WERI-Rb-1 (cell line): Measurements from ENCODE around the gene HNMT.
A peak's percentile ranks its signal among the peaks of the same experiment; 100 is the strongest.

ENCODE experiments used
- DNase-seq: peaks from one replicate; pipeline ENCODE4 v3.0.0-alpha.2; 2020
- H3K27ac ChIP-seq: fragments of 250-450 bp; sonication (Bioruptor Pico); 2 replicates; pipeline ENCODE4 v1.5.1; 2020; ENCODE audit warnings: mild to moderate bottlenecking, moderate library complexity
- H3K27me3 ChIP-seq: fragments of 250-450 bp; sonication (Bioruptor Pico); 2 replicates; pipeline ENCODE4 v1.5.1; 2021; ENCODE audit warnings: mild to moderate bottlenecking, low read depth, moderate library complexity; ENCODE audit not compliant: insufficient read depth, severe bottlenecking
- H3K36me3 ChIP-seq: fragments of 250-450 bp; sonication (Bioruptor Pico); 2 replicates; pipeline ENCODE4 v1.5.1; 2020; ENCODE audit warnings: mild to moderate bottlenecking, moderate library complexity
- H3K4me3 ChIP-seq: 2 replicates; pipeline ENCODE4 v1.5.1; 2011; ENCODE audit warnings: low read depth, mild to moderate bottlenecking, control low read depth, low read length
- H3K9me3 ChIP-seq: fragments of 250-450 bp; sonication (Bioruptor Pico); 2 replicates; pipeline ENCODE4 v1.5.1; 2021; ENCODE audit warnings: mild to moderate bottlenecking, moderate library complexity; ENCODE audit not compliant: severe bottlenecking
- CTCF ChIP-seq: IDR thresholded peaks from 2 replicates; pipeline ENCODE4 v1.5.1; 2011; ENCODE audit warnings: low read depth, mild to moderate bottlenecking, control low read depth, inconsistent platforms, low read length

HNMT gene

GRCh38 chr2:137927846-137928245, 36.4 kb upstream of the HNMT start:
- H3K9me3 ChIP-seq, result no peaks in the 10 kb centered on the region
- no peak overlapping the region; the same call in 1 of the 2 replicates for H3K27ac ChIP-seq
- H3K4me3 ChIP-seq, result no peak overlapping the region
- H3K27me3 ChIP-seq, result no peaks in the 10 kb centered on the region
- no peaks in the 10 kb centered on the region for H3K36me3 ChIP-seq
- TF ChIP-seq CTCF, result no peak
- DNase-seq, result peak; percentile 90

- H3K4me3 ChIP-seq, result no peak overlapping the region
- DNase-seq, result peak; percentile 21
- TF ChIP-seq CTCF, result no peak
- H3K27me3 ChIP-seq, result no peaks in the 10 kb centered on the region
- H3K27ac ChIP-seq, result no peak overlapping the region
- H3K36me3 ChIP-seq, result no peaks in the 10 kb centered on the region
- H3K9me3 ChIP-seq, result no peaks in the 10 kb centered on the region
These were observed 35.4 kb upstream of the HNMT start for GRCh38 chr2:137928547-137929518.

GRCh38 chr2:137929519-137929916, 34.8 kb upstream of the HNMT start:
- DNase-seq, result peak; percentile 58
- Histone ChIP-seq H3K27me3 (no peaks in the 10 kb centered on the region), H3K4me3 (no peak overlapping the region), H3K36me3 (no peaks in the 10 kb centered on the region), H3K9me3 (no peaks in the 10 kb centered on the region), H3K27ac (peak overlapping the region; percentile 15)
- TF ChIP-seq CTCF, result no peak

GRCh38 chr2:137930146-137930545, 34.1 kb upstream of the HNMT start:
- DNase-seq, result no peak
- TF ChIP-seq CTCF, result no peak
- Histone ChIP-seq H3K27ac (no peak overlapping the region; the same call in 1 of the 2 replicates), H3K27me3 (no peaks in the 10 kb centered on the region), H3K4me3 (no peak overlapping the region), H3K36me3 (no peaks in the 10 kb centered on the region), H3K9me3 (no peaks in the 10 kb centered on the region)

- Histone ChIP-seq H3K4me3 (no peak overlapping the region), H3K9me3 (no peaks in the 10 kb centered on the region), H3K36me3 (no peaks in the 10 kb centered on the region), H3K27me3 (no peaks in the 10 kb centered on the region), H3K27ac (no peak overlapping the region)
- DNase-seq, result no peak
- TF ChIP-seq CTCF, result no peak
These were observed 28.7 kb upstream of the HNMT start for GRCh38 chr2:137935591-137935990.
